ENCODE data around the gene EBPL.

- TF ChIP-seq POLR2AphosphoS5 (IDR thresholded peaks at IDR 0.05; ENCODE audit: low read depth, low read length): no peak
- TF ChIP-seq POLR2A (IDR thresholded peaks at IDR 0.05; ENCODE audit: low read depth, low read length): no peak
- no peak for TF ChIP-seq TAF1 (IDR thresholded peaks at IDR 0.05; ENCODE audit: low read depth, low read length)
Measured at GRCh38 chr13:49697468-49697867, 6.2 kb upstream of the EBPL start.

Measured in GM12891 (cell line).